Adrenal gland (tissue), 12 donors: ENCODE results near the gene GTPBP4. TPM values are rescaled to one million over a fixed set of nuclear protein-coding genes. Genes with fewer than 3 reads are reported as not detected.

ENCODE experiments used
- DNase-seq, 7 donors: peaks; one replicate each; pipeline ENCODE4 v3.0.0-alpha.2; 2019 to 2020
- H3K27ac ChIP-seq, 5 donors: fragments of 200-600 bp; sonication (generic) in 4 of 5; 1 replicate in 3 of 5; 2 replicates in 2 of 5; pipeline versions ENCODE4 v1.5.1 to v1.8.0; 2016 to 2020; ENCODE audit warnings: mild to moderate bottlenecking in 1 of 5
- H3K27me3 ChIP-seq: fragments of 200-600 bp; 2 replicates; pipeline ENCODE4 v1.8.0; 2021
- H3K36me3 ChIP-seq, 2 donors: fragments of 200-600 bp; replicated peaks in 1 of 2; 1 replicate in 1 of 2; 2 replicates in 1 of 2; pipeline versions ENCODE4 v1.5.1 to v1.8.0; 2018 to 2022
- H3K4me1 ChIP-seq, 2 donors: fragments of 200-600 bp; replicated peaks in 1 of 2; 1 replicate in 1 of 2; 2 replicates in 1 of 2; pipeline versions ENCODE4 v1.5.1 to v1.8.0; 2018 to 2021
- H3K4me3 ChIP-seq, 4 donors: fragments of 200-600 bp; sonication (generic) in 3 of 4; one replicate each; pipeline ENCODE4 v1.5.1; 2016 to 2018
- H3K9me3 ChIP-seq, 3 donors: fragments of 200-600 bp; sonication (generic) in 1 of 3; replicated peaks in 1 of 3; 1 replicate in 2 of 3; 2 replicates in 1 of 3; pipeline versions ENCODE4 v1.5.1 to v1.8.0; 2016 to 2021
- CTCF ChIP-seq, 6 experiments: fragments of 450-650 bp in 4 of 6; fragments of 200-600 bp in 2 of 6; sonication (generic) in 1 of 6; IDR thresholded peaks; 1 replicate in 5 of 6; 2 replicates in 1 of 6; pipeline versions ENCODE4 v1.5.1 to v1.8.0; 2016 to 2021; ENCODE audit warnings: antibody characterized with exemption in 6 of 6, mild to moderate bottlenecking in 2 of 6, moderate library complexity in 1 of 6
- POLR2A ChIP-seq, 2 donors: fragments of 450-650 bp; IDR thresholded peaks; one replicate each; pipeline ENCODE4 v1.6.1; 2017; ENCODE audit warnings: antibody characterized with exemption in 2 of 2, mild to moderate bottlenecking in 2 of 2, moderate library complexity in 1 of 2
- WGBS, 4 donors: extraction: QIAGEN DNeasy Blood & Tissue Kit in 2 of 4; methylation state at CpG; one replicate each; pipeline versions ENCODE4 v1.1.5 to v1.1.7; 2013 to 2017; 5-methylcytosine and 5-hydroxymethylcytosine counted together
- intact Hi-C, 2 donors: fragments of 100-400 bp; cut with DNase I; formaldehyde crosslinking; loops; one replicate each; pipeline versions ENCODE4 v1.14.1 to v1.15.0; 2022 to 2023
- polyA plus RNA-seq, 3 donors: library from polyadenylated mRNA; stranded (reverse); fragments of 200-250 nt in 2 of 3; fragments of 350-450 nt in 1 of 3; fragmentation: Illumina TruSeq in 1 of 3; extraction: RNeasy Lipid Tissue Mini Kit (QIAGEN cat#74804) in 1 of 3; gene quantifications; one replicate each; pipeline ENCODE4 v1.2.3, GENCODE V29; 2013 to 2014
- total RNA-seq, 9 donors: library from RNA; depleted of rRNA in 4 of 9; stranded (reverse); fragments of >200 nt in 4 of 9; fragments of 120-200 nt in 1 of 9; fragmentation: NEBNext Ultra II Directional in 1 of 9; extraction: Animal tissue kit (Norgen Biotek cat#: 25700) in 1 of 9; gene quantifications; one replicate each; pipeline versions ENCODE4 v1.1.0 to v1.2.4, GENCODE V29; 2013 to 2023
- donor health status: healthy with polysubstance abuse.
- donor health status: Bipolar disorder and iron deficiency.
- donor health status: DM: yes; HTN: yes; CAD: no.
- donor health status: DM: no; HTN: no; CAD: no.
- donor health status: DM: no; HTN: no; CAD: no.
- donor health status: DM: yes; HTN: yes; CAD: no.

The GTPBP4 gene
- total and polyA plus RNA-seq, 12 donors = 15.2 to 196 (median 33.4) TPM

DNA sequence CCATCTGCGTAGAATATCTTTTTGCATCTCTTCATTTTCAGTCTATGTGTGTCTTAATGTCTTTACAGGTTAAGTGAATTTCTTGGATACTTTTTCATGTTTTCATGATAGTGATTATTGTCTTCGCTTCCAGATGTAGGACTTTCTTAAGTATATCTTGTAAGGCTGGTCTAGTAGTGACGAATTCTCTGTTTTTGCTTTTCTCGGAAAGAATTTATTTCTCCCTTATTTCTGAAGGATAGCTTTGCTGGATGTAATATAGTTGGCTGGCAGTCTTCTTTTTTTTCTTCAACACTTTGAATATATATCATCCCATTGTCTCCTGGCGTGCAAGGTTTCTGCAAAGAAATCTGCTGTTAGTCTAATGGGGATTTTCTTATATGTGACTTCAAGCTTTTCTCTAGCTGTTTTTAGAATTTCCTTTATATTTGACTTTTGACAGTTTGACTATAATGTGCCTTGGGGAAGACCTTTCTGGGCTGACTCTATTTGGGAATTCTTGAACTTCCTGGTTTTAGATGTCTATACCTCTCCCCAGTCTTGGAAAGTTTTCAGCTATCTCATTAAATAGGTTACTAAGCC is 14.3 kb downstream of the GTPBP4 start:
- no peak for DNase-seq
- Histone ChIP-seq H3K9me3 (peaks cover 0 to 9% (median 0%) of the 10 kb centered on the region in 3 donors), H3K27ac (no peak overlapping the region), H3K36me3 (peaks cover 0 to 97% of the 10 kb centered on the region in 2 donors), H3K27me3 (no peaks in the 10 kb centered on the region), H3K4me3 (no peak overlapping the region), H3K4me1 (peaks cover 1 to 2% of the 10 kb centered on the region in 2 donors)
- intact Hi-C loops = no loop called here
- TF ChIP-seq POLR2A (IDR thresholded peaks at IDR 0.05) (no peak), CTCF (IDR thresholded peaks at IDR 0.05) (no peak)
- WGBS, 4 donors = 93 to 99% (median 98%) methylated on average over 5 of the region's 5 CpGs

GRCh38 chr10:1003884-1004670 is 15.8 kb downstream of the GTPBP4 start:
- DNase-seq = peak in 1 of 7 donors; percentile 17
- Histone ChIP-seq H3K27me3 (no peaks in the 10 kb centered on the region), H3K27ac (no peak overlapping the region), H3K4me3 (no peak overlapping the region), H3K9me3 (peaks cover 0 to 9% (median 0%) of the 10 kb centered on the region in 3 donors), H3K36me3 (peaks cover 0 to 95% of the 10 kb centered on the region in 2 donors), H3K4me1 (no peaks in the 10 kb centered on the region)
- intact Hi-C loops = no loop called here
- 91 to 97% (median 95%) methylated on average over 9 of the region's 9 CpGs; no CpG with 5 or more reads in 1 of the 4 donors for WGBS, 4 donors
- TF ChIP-seq POLR2A (IDR thresholded peaks at IDR 0.05) = no peak
- no peak for TF ChIP-seq CTCF (IDR thresholded peaks at IDR 0.05)

GRCh38 chr10:1006573-1006972 is 18.3 kb downstream of the GTPBP4 start:
- DNase-seq = peak in 1 of 7 donors; percentile 12
- Histone ChIP-seq H3K9me3 (peaks cover 0 to 9% (median 0%) of the 10 kb centered on the region in 3 donors), H3K27ac (no peak overlapping the region), H3K4me3 (no peak overlapping the region), H3K27me3 (no peaks in the 10 kb centered on the region), H3K36me3 (peaks cover 0 to 93% of the 10 kb centered on the region in 2 donors), H3K4me1 (no peaks in the 10 kb centered on the region)
- 91 to 97% (median 95%) methylated on average over 9 of the region's 9 CpGs for WGBS, 4 donors
- intact Hi-C loops = no loop called here
- TF ChIP-seq CTCF (IDR thresholded peaks at IDR 0.05) = no peak
- no peak for TF ChIP-seq POLR2A (IDR thresholded peaks at IDR 0.05)

DNA sequence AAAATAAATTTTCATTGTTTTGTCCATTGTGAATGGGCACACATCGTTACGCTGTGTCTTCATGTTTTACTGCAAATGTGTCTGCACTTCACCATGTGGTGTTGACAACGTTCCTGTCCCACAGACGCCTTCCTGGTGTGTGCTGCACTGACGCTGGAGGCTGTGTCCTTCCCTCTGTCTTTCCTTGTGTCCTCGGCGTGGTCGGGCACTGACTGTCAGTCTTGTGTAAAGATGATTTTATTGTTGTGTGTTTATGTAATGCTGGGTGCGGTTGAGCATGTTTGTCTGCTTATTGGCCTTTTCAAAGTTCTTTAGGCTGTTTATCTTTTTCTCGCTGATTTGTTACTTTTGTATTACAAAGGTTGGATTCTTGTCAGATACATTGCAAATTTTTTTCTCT is 19.3 kb downstream of the GTPBP4 start:
- Histone ChIP-seq H3K27ac (no peak overlapping the region), H3K27me3 (no peaks in the 10 kb centered on the region), H3K4me3 (no peak overlapping the region), H3K36me3 (peaks cover 0 to 94% of the 10 kb centered on the region in 2 donors), H3K9me3 (peaks cover 0 to 7% (median 0%) of the 10 kb centered on the region in 3 donors), H3K4me1 (no peaks in the 10 kb centered on the region)
- DNase-seq = peak in 1 of 7 donors; percentile 13
- whole genome bisulfite sequencing, 4 donors = 89 to 93% (median 90%) methylated on average over 10 of the region's 10 CpGs
- TF ChIP-seq CTCF (IDR thresholded peaks at IDR 0.05) (no peak), POLR2A (IDR thresholded peaks at IDR 0.05) (no peak)
- intact Hi-C loops = no loop called here
